Stomach (tissue), 4 donors: ENCODE data around the gene GLG1.

Experiments used
- EP300 ChIP-seq: sonication (generic); formaldehyde crosslinking; IDR thresholded peaks from one replicate; pipeline ENCODE4 v1.6.1; 2017; ENCODE audit warnings: antibody characterized with exemption
- POLR2A ChIP-seq, 4 donors: fragments of 450-650 bp; IDR thresholded peaks; one replicate each; pipeline ENCODE4 v1.6.1; 2016; ENCODE audit warnings: antibody characterized with exemption in 4 of 4, control low read depth in 2 of 4, mild to moderate bottlenecking in 1 of 4, moderate library complexity in 1 of 4
- TF ChIP-seq, protein P1 (sequence below), 7 experiments: fragments of 450-650 bp in 4 of 7; fragments of 200-600 bp in 3 of 7; sonication (generic) in 3 of 7; IDR thresholded peaks; one replicate each; pipeline ENCODE4 v1.5.1; 2016 to 2019; ENCODE audit warnings: antibody characterized with exemption in 7 of 7, control low read depth in 2 of 7, mild to moderate bottlenecking in 1 of 7

DNA sequence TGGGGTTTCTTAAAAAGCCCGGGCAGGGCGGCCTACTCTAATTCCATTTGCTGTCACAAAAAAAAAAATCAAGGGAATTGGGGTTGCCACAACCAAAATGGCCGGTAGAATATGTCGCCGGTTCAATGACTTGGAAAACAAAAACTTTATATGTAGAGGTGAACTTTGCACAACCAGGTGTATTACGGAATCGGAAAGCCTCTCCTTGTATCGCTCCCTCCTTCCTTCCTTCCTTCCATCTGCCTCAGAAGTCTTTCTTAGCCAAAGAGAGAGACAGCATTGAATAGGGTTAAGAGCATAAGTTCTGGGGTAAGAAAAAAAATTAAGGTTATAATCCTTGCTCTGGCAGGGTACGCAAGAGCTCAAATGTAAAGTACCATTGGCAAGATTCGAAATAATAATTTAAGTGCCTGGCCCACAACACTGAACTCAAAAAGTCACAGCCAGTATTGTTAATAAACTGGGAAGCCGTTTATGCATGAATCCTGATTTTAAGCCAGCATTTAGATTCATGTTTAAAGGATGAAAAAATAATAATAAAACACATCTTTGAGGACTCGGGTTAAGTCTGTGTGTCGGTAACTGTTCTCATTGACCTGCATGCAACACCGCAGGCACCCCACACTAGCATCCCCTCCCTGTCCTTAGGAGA is 522 bp upstream of the GLG1 start:
- TF ChIP-seq, protein P1, sequence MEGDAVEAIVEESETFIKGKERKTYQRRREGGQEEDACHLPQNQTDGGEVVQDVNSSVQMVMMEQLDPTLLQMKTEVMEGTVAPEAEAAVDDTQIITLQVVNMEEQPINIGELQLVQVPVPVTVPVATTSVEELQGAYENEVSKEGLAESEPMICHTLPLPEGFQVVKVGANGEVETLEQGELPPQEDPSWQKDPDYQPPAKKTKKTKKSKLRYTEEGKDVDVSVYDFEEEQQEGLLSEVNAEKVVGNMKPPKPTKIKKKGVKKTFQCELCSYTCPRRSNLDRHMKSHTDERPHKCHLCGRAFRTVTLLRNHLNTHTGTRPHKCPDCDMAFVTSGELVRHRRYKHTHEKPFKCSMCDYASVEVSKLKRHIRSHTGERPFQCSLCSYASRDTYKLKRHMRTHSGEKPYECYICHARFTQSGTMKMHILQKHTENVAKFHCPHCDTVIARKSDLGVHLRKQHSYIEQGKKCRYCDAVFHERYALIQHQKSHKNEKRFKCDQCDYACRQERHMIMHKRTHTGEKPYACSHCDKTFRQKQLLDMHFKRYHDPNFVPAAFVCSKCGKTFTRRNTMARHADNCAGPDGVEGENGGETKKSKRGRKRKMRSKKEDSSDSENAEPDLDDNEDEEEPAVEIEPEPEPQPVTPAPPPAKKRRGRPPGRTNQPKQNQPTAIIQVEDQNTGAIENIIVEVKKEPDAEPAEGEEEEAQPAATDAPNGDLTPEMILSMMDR (IDR thresholded peaks at IDR 0.05), result no peak
- TF ChIP-seq EP300 (no peak), POLR2A (IDR thresholded peaks at IDR 0.05) (no peak)
